Left ventricle myocardium inferior (tissue), 1 donor: ENCODE results near the gene SLC35E3. TPM values are rescaled to one million over a fixed set of nuclear protein-coding genes. Genes with fewer than 3 reads are reported as not detected.
"Not testable (repeated sequence)": the region's sequence is repeated elsewhere in the genome, so short reads cannot be mapped to it uniquely, and the experiment has no call there.

Experiments used
- DNase-seq: peaks from one replicate; pipeline ENCODE4 v3.0.0-alpha.2; 2020
- H3K27ac ChIP-seq: fragments of 200-600 bp; replicated peaks from 2 replicates; pipeline ENCODE4 v1.8.0; 2021
- H3K27me3 ChIP-seq: fragments of 200-600 bp; 2 replicates; pipeline ENCODE4 v1.8.0; 2021; ENCODE audit warnings: low read depth
- H3K36me3 ChIP-seq: fragments of 200-600 bp; 2 replicates; pipeline ENCODE4 v1.8.0; 2021
- H3K4me1 ChIP-seq: fragments of 200-600 bp; 2 replicates; pipeline ENCODE4 v1.8.0; 2021
- H3K4me3 ChIP-seq: fragments of 200-600 bp; 2 replicates; pipeline ENCODE4 v1.8.0; 2021; ENCODE audit warnings: mild to moderate bottlenecking, moderate library complexity
- H3K9me3 ChIP-seq: fragments of 200-600 bp; replicated peaks from 2 replicates; pipeline ENCODE4 v1.8.0; 2021
- intact Hi-C: fragments of 100-400 bp; cut with micrococcal nuclease; formaldehyde crosslinking; loops from one replicate; pipeline ENCODE4 v1.11.0; 2022
- total RNA-seq: library from RNA; stranded (reverse); fragmentation: NEBNext Ultra II Directional; extraction: Animal tissue kit (Norgen Biotek cat#: 25700); gene quantifications from one replicate; pipeline ENCODE4 v1.2.1, GENCODE V29; 2021
- TF ChIP-seq, protein P1 (sequence below): fragments of 200-600 bp; IDR thresholded peaks from 2 replicates; pipeline ENCODE4 v1.8.0; 2021; ENCODE audit warnings: antibody characterized with exemption, mild to moderate bottlenecking, borderline replicate concordance
- donor health status: DM: no; HTN: yes; CAD: no; lungs with severe emphysema.

The SLC35E3 gene
- total RNA-seq, 1 donor from 2014 or later, result 5.1 TPM

DNA sequence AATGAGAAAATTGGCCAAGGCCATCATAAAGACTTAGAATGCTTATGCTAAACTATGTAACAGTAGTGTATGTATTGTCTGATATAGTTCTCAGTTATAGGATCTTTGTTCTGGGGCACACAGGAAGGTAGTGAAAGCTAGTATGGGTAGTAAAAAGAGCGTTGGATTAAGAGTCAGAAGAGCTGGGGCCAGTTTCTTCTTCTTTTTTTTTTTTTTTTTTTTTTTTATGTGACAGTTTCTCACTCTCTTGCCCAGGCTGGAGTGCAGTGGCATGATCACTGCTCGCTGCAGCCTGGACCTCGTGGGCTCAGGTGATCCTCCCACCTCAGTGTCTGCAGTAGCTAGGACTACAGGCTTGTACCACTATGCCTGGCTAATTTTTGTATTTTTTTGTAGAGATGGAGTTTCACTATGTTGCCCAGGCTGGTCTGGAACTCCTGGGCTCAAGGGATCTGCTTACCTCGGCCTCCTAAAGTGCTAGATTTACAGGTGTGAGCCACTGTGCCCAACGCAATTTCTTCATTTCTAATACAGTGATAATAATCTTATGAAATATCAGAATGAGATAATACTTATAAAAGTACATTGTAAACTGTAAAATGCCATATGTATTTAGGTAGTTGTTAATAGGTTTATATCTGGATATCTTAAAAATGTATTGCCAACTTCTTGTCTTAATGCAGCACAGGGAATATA, 69.4 kb downstream of the SLC35E3 start:
- no peak for DNase-seq
- no peaks in the 10 kb centered on the region for H3K27me3 ChIP-seq
- H3K27ac ChIP-seq, result no peak overlapping the region
- H3K9me3 ChIP-seq, result no peaks in the 10 kb centered on the region
- intact Hi-C loops, result no loop called here
- no peak overlapping the region for H3K4me3 ChIP-seq
- H3K36me3 ChIP-seq, result peaks cover 91% of the 10 kb centered on the region
- H3K4me1 ChIP-seq, result peaks cover 58% of the 10 kb centered on the region
- TF ChIP-seq, protein P1, sequence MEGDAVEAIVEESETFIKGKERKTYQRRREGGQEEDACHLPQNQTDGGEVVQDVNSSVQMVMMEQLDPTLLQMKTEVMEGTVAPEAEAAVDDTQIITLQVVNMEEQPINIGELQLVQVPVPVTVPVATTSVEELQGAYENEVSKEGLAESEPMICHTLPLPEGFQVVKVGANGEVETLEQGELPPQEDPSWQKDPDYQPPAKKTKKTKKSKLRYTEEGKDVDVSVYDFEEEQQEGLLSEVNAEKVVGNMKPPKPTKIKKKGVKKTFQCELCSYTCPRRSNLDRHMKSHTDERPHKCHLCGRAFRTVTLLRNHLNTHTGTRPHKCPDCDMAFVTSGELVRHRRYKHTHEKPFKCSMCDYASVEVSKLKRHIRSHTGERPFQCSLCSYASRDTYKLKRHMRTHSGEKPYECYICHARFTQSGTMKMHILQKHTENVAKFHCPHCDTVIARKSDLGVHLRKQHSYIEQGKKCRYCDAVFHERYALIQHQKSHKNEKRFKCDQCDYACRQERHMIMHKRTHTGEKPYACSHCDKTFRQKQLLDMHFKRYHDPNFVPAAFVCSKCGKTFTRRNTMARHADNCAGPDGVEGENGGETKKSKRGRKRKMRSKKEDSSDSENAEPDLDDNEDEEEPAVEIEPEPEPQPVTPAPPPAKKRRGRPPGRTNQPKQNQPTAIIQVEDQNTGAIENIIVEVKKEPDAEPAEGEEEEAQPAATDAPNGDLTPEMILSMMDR, result no peak

DNA sequence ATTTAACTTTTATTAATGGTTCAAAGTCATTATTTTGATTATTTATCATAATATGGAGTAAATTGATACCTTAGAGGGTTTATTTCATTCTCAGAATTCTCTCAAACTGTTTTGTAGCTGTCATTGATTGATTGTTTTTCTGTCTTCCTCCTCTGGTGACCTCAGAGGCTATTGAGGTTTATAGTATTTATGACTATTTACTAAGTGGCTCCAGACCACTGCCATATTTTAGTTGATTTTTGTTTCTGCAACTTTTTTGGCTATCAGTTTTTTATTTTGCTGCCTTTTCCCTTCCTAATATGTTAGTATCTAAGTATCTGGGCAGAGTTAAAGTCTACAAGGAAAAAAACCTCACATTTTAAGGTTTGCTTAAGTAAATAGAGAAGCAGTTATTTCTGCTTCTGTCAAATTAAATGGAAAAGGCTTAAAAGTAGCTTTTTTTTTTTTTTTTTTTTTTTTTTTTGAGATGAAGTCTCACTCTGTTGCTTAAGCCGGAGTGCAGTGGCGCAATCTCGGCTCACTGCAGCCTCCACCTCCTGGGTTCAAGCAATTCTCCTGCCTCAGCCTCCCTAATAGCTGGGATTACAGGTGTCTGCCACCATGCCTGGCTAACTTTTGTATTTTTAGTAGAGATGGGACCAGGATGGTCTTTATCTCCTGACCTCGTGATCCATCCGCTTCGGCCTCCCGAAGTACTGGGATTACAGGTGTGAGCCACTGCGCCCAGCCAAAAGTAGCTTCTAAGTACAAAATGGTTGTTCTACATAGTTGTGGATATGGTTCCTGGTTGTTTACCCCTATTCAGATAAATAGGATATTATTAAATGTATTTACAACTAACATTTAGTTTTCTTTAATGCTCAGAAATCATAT, 70.2 kb downstream of the SLC35E3 start:
- Histone ChIP-seq H3K4me3 (no peak overlapping the region), H3K27ac (no peak overlapping the region), H3K4me1 (peaks cover 51% of the 10 kb centered on the region), H3K27me3 (no peaks in the 10 kb centered on the region), H3K36me3 (peaks cover 91% of the 10 kb centered on the region), H3K9me3 (no peaks in the 10 kb centered on the region)
- TF ChIP-seq, protein P1, result no peak
- intact Hi-C loops, result no loop called here
- DNase-seq, result no peak

DNA sequence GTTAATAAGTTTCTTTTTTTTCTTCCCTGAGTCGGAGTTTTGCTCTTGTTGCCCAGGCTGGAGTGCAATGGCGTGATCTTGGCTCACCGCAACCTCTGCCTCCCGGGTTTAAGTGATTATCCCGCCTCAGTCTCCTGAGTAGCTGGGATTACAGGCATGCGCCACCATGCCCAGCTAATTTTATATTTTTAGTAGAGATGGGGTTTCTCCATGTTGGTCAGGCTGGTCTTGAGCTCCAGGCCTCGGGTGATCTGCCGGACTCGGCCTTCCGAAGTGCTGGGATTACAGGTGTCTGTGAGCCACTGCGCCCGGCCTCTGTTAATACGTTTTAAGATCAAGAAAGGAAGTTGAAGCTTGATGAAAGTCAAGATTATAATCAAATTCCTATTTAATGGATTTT, 73.5 kb downstream of the SLC35E3 start:
- H3K9me3 ChIP-seq, DNase-seq, intact Hi-C loops, H3K27ac ChIP-seq, H3K27me3 ChIP-seq, H3K4me3 ChIP-seq: not testable (repeated sequence)
- Histone ChIP-seq H3K36me3 (peaks cover 96% of the 10 kb centered on the region), H3K4me1 (peaks cover 44% of the 10 kb centered on the region)

DNA sequence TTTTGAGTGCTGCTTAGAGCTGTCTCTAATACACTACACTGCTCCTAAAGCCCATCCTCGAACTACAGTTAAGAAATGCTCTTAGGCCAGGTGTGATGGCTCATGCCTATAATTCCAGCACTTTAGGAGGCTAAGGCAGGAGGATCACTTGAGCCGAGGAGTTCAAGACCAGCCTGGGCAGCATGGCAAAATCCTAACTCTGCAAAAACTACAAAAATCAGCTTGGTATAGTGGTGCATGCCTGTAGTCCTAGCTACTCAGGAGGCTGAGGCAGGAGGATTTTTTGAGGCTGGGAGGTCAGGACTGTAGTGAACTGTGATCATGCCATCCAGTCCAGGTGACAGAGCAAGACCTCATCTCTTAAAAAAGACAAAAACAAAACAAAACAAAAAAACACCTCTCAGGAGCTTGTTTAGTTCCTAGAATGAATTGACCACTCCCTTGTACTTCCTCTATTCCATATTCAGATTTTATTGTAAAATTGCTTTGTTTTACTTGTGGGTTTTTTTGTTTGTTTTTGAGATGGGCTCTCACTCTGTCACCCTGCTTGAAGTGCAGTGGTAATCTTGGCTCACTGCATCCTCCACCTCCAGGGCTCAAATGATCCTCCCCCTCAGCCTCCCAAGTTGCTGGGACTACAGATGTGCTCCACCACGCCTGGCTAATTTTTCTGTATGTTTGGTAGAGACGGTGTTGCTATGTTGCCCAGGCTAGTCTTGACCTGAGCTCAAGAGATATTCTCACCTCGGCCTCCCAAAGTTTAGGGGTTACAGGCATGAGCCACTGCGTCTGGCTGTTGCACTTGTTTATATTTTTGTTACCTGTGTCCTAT, 75.6 kb downstream of the SLC35E3 start:
- intact Hi-C loops, result no loop called here
- H3K36me3 ChIP-seq, result peaks cover 96% of the 10 kb centered on the region
- H3K27ac ChIP-seq, result no peak overlapping the region
- no peak overlapping the region for H3K4me3 ChIP-seq
- TF ChIP-seq, protein P1, result no peak
- no peak for DNase-seq
- no peaks in the 10 kb centered on the region for H3K9me3 ChIP-seq
- H3K27me3 ChIP-seq, result no peaks in the 10 kb centered on the region
- peaks cover 26% of the 10 kb centered on the region for H3K4me1 ChIP-seq

DNA sequence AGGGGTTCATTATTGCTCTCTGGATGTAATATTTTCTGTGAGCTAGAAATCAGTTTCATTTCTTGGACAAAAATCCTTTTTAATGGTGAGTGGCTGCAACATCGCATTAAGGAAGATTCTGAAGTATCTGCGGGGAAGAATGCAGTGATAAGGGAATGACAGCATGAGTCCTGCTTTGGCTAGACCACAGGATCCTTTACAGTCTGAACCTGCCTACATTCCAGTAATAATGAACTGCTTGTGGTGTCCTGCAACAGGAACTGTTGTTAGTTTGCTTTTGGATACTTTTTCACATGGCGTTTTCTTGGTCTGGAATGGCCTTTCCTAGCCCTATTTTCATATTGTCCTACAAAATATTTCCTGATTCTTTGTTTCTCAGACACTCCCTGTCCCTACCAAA, 77.7 kb downstream of the SLC35E3 start:
- TF ChIP-seq, protein P1, result no peak
- Histone ChIP-seq H3K4me1 (peaks cover 22% of the 10 kb centered on the region), H3K27ac (no peak overlapping the region), H3K9me3 (no peaks in the 10 kb centered on the region), H3K27me3 (no peaks in the 10 kb centered on the region), H3K36me3 (peaks cover 96% of the 10 kb centered on the region), H3K4me3 (no peak overlapping the region)
- DNase-seq, result no peak
- intact Hi-C loops, result no loop called here
